ENCODE data around the gene HNRNPK.

DNA sequence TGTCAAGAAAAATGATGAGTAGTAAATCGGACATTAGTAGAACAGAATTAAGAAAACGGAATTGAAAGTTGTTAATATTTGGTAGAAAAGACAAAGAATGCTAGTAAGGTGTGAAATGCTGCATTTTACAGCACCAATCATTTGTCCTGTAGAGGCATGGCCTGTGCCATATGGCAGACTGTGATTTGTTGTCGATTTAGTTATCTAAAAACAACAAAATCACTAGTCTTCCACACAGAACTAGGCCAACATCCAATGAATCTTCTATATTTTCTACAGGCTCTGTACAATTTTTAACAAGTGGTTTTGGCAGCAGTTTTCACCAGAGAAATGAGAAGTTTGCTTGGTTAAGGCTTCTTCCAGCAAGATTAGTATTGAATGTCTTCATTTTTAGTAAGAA is 10.4 kb downstream of the HNRNPK start:
- TF ChIP-seq KLF16 (CRISPR knock-in tag; IDR thresholded peaks at IDR 0.05) = no peak
- TF ChIP-seq, protein P1, sequence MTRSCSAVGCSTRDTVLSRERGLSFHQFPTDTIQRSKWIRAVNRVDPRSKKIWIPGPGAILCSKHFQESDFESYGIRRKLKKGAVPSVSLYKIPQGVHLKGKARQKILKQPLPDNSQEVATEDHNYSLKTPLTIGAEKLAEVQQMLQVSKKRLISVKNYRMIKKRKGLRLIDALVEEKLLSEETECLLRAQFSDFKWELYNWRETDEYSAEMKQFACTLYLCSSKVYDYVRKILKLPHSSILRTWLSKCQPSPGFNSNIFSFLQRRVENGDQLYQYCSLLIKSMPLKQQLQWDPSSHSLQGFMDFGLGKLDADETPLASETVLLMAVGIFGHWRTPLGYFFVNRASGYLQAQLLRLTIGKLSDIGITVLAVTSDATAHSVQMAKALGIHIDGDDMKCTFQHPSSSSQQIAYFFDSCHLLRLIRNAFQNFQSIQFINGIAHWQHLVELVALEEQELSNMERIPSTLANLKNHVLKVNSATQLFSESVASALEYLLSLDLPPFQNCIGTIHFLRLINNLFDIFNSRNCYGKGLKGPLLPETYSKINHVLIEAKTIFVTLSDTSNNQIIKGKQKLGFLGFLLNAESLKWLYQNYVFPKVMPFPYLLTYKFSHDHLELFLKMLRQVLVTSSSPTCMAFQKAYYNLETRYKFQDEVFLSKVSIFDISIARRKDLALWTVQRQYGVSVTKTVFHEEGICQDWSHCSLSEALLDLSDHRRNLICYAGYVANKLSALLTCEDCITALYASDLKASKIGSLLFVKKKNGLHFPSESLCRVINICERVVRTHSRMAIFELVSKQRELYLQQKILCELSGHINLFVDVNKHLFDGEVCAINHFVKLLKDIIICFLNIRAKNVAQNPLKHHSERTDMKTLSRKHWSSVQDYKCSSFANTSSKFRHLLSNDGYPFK (CRISPR knock-in tag; IDR thresholded peaks at IDR 0.05; ENCODE audit: borderline replicate concordance) = no peak
- no peak for TF ChIP-seq CHCHD3 (CRISPR knock-in tag; IDR thresholded peaks at IDR 0.05)
- TF ChIP-seq, protein P2, sequence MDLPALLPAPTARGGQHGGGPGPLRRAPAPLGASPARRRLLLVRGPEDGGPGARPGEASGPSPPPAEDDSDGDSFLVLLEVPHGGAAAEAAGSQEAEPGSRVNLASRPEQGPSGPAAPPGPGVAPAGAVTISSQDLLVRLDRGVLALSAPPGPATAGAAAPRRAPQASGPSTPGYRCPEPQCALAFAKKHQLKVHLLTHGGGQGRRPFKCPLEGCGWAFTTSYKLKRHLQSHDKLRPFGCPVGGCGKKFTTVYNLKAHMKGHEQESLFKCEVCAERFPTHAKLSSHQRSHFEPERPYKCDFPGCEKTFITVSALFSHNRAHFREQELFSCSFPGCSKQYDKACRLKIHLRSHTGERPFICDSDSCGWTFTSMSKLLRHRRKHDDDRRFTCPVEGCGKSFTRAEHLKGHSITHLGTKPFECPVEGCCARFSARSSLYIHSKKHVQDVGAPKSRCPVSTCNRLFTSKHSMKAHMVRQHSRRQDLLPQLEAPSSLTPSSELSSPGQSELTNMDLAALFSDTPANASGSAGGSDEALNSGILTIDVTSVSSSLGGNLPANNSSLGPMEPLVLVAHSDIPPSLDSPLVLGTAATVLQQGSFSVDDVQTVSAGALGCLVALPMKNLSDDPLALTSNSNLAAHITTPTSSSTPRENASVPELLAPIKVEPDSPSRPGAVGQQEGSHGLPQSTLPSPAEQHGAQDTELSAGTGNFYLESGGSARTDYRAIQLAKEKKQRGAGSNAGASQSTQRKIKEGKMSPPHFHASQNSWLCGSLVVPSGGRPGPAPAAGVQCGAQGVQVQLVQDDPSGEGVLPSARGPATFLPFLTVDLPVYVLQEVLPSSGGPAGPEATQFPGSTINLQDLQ (CRISPR knock-in tag; IDR thresholded peaks at IDR 0.05) = no peak
- TF ChIP-seq ZFP41 (CRISPR knock-in tag; IDR thresholded peaks at IDR 0.05; ENCODE audit: borderline replicate concordance) = no peak
- TF ChIP-seq, protein P3, sequence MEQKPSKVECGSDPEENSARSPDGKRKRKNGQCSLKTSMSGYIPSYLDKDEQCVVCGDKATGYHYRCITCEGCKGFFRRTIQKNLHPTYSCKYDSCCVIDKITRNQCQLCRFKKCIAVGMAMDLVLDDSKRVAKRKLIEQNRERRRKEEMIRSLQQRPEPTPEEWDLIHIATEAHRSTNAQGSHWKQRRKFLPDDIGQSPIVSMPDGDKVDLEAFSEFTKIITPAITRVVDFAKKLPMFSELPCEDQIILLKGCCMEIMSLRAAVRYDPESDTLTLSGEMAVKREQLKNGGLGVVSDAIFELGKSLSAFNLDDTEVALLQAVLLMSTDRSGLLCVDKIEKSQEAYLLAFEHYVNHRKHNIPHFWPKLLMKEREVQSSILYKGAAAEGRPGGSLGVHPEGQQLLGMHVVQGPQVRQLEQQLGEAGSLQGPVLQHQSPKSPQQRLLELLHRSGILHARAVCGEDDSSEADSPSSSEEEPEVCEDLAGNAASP (CRISPR knock-in tag; IDR thresholded peaks at IDR 0.05; ENCODE audit: borderline replicate concordance) = no peak
- TF ChIP-seq ZNF501 (CRISPR knock-in tag; IDR thresholded peaks at IDR 0.05) = no peak

Measured in HepG2 (cell line).